Loucy (cell line): ENCODE data around the gene MATK.

Experiments used
- H2AFZ ChIP-seq: fragments of 200-600 bp; sonication (generic); 2 replicates; pipeline ENCODE4 v1.6.0; 2016; ENCODE audit warnings: antibody characterized with exemption, mild to moderate bottlenecking, low read length, moderate library complexity
- H3F3A ChIP-seq: fragments of 200-600 bp; 2 replicates; pipeline ENCODE4 v1.6.0; 2016; ENCODE audit warnings: antibody characterized with exemption, low read depth, mild to moderate bottlenecking
- H3K27me3 ChIP-seq: fragments of 200-600 bp; sonication (generic); 2 replicates; pipeline ENCODE4 v1.6.1; 2014; ENCODE audit warnings: low read length, mild to moderate bottlenecking; ENCODE audit not compliant: insufficient read depth, poor library complexity, severe bottlenecking
- H3K36me3 ChIP-seq: fragments of 200-600 bp; sonication (generic); 2 replicates; pipeline ENCODE4 v1.6.1; 2016; ENCODE audit warnings: low read length; ENCODE audit not compliant: insufficient read depth
- H3K4me1 ChIP-seq: fragments of 200-600 bp; sonication (generic); 2 replicates; pipeline ENCODE4 v1.5.1; 2014; ENCODE audit warnings: low read length, mild to moderate bottlenecking; ENCODE audit not compliant: insufficient read depth, poor library complexity, severe bottlenecking
- H3K4me2 ChIP-seq: fragments of 200-600 bp; sonication (generic); 2 replicates; pipeline ENCODE4 v1.6.0; 2014; ENCODE audit warnings: antibody characterized with exemption, low read length, low read depth, mild to moderate bottlenecking; ENCODE audit not compliant: poor library complexity, severe bottlenecking
- H3K4me3 ChIP-seq: fragments of 200-600 bp; sonication (generic); 2 replicates; pipeline ENCODE4 v1.5.1; 2014; ENCODE audit warnings: low read length, mild to moderate bottlenecking, mixed read lengths; ENCODE audit not compliant: poor library complexity, severe bottlenecking
- H3K79me2 ChIP-seq: fragments of 200-600 bp; sonication (generic); 2 replicates; pipeline ENCODE4 v1.6.1; 2014; ENCODE audit warnings: low read length; ENCODE audit not compliant: insufficient read depth
- H3K9ac ChIP-seq: fragments of 200-600 bp; sonication (generic); 2 replicates; pipeline ENCODE4 v1.6.0; 2014; ENCODE audit warnings: mild to moderate bottlenecking, low read depth, low read length, moderate library complexity; ENCODE audit not compliant: poor library complexity, severe bottlenecking
- H3K9me2 ChIP-seq: fragments of 200-600 bp; sonication (generic); replicated peaks from 2 replicates; pipeline ENCODE4 v1.6.1; 2016; ENCODE audit warnings: low read depth, low read length, mixed read lengths
- H3K9me3 ChIP-seq: fragments of 200-600 bp; sonication (generic); 2 replicates; pipeline ENCODE4 v1.6.1; 2014; ENCODE audit warnings: mild to moderate bottlenecking, antibody characterized with exemption, low read length, low read depth; ENCODE audit not compliant: insufficient read depth
- H4K20me1 ChIP-seq: fragments of 200-600 bp; sonication (generic); 2 replicates; pipeline ENCODE4 v1.6.0; 2014; ENCODE audit warnings: antibody characterized with exemption, low read length, mild to moderate bottlenecking; ENCODE audit not compliant: insufficient read depth, poor library complexity, severe bottlenecking
- CTCF ChIP-seq: fragments of 200-600 bp; sonication (generic); conservative IDR thresholded peaks from 2 replicates; pipeline ENCODE4 v1.5.1; 2014; ENCODE audit warnings: mild to moderate bottlenecking, antibody characterized with exemption, low read length
- EZH2phosphoT487 ChIP-seq: fragments of 200-600 bp; IDR thresholded peaks from 2 replicates; pipeline ENCODE4 v1.6.1; 2018; ENCODE audit warnings: antibody characterized with exemption, mild to moderate bottlenecking, moderate library complexity, borderline replicate concordance

The MATK gene

DNA sequence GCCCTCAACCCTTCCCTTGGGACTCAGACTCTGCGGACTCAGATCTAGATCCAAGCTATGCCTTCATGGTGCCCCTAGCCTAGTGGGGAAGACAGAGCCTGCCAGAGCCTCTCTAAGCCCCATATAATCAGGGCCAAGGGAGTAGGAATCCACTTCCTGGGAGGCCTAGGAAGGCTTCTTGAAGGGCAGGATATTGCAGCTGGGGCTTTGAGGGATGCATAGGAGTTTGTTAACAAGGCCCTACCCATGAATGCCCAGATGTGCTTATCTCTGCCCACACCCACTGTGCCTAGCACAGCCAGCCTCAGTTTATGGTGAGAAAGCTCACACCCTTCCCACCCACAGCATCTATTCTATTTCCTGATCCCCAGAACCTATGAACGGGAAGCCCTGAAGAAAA lies 36.0 kb downstream of the MATK start:
- no peaks in the 10 kb centered on the region for H3K9me2 ChIP-seq

DNA sequence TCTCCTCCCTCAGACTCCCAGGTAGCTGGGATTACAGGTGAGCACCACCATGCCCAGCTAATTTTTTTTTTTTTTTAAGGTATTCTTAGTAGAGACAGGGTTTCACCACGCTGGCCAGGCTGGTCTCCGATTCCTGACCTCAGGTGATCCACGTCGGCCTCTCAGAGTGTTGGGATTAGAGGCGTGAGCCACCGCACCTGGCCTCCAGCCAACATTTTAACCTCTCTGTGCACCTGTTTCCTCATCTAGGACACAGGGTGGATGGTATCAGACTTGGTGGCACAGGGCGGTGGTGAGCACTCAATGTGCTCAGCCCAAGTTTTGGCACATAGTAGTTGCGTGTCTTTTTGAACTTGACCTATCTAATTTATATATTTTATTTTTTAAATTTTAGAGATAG lies 37.2 kb downstream of the MATK start:
- Histone ChIP-seq H4K20me1 (no peaks in the 10 kb centered on the region), H3K36me3 (no peaks in the 10 kb centered on the region), H3K4me1 (no peaks in the 10 kb centered on the region), H3K9me2 (no peaks in the 10 kb centered on the region), H3K9ac (no peak overlapping the region), H3F3A (no peaks in the 10 kb centered on the region), H3K79me2 (no peaks in the 10 kb centered on the region), H3K9me3 (no peaks in the 10 kb centered on the region), H3K27me3 (no peaks in the 10 kb centered on the region), H3K4me3 (no peak overlapping the region), H3K4me2 (no peak overlapping the region), H2AFZ (no peak overlapping the region)
- TF ChIP-seq CTCF, result no peak
- no peak for TF ChIP-seq EZH2phosphoT487

More for the DNA sequence above, 36.0 kb downstream of the MATK start:
- Histone ChIP-seq H3K4me3 (no peak overlapping the region), H4K20me1 (no peaks in the 10 kb centered on the region), H3F3A (no peaks in the 10 kb centered on the region), H3K4me1 (no peaks in the 10 kb centered on the region), H3K9ac (no peak overlapping the region), H3K36me3 (no peaks in the 10 kb centered on the region), H2AFZ (no peak overlapping the region), H3K27me3 (no peaks in the 10 kb centered on the region), H3K4me2 (no peak overlapping the region), H3K9me3 (no peaks in the 10 kb centered on the region), H3K79me2 (no peaks in the 10 kb centered on the region)
- TF ChIP-seq CTCF, result no peak
- TF ChIP-seq EZH2phosphoT487, result no peak

GRCh38 chr19:3746371-3747056 lies 39.7 kb downstream of the MATK start:
- no peaks in the 10 kb centered on the region for H3K79me2 ChIP-seq
- H3K4me2 ChIP-seq, result no peak overlapping the region
- H3K27me3 ChIP-seq, result no peaks in the 10 kb centered on the region
- H3K9me3 ChIP-seq, result no peaks in the 10 kb centered on the region
- no peak overlapping the region for H2AFZ ChIP-seq
- H3K9me2 ChIP-seq, result no peaks in the 10 kb centered on the region
- no peaks in the 10 kb centered on the region for H4K20me1 ChIP-seq
- no peak overlapping the region for H3K9ac ChIP-seq
- no peaks in the 10 kb centered on the region for H3F3A ChIP-seq
- H3K4me1 ChIP-seq, result no peaks in the 10 kb centered on the region
- no peak overlapping the region for H3K4me3 ChIP-seq
- H3K36me3 ChIP-seq, result no peaks in the 10 kb centered on the region
- TF ChIP-seq CTCF, result no peak
- no peak for TF ChIP-seq EZH2phosphoT487
